Thyroid gland (tissue), 4 donors: ENCODE data around the gene AQP2. TPM values are rescaled to one million over a fixed set of nuclear protein-coding genes. Genes with fewer than 3 reads are reported as not detected.

Experiments used
- DNase-seq, 2 donors: peaks; one replicate each; pipeline ENCODE4 v3.0.0-alpha.2; 2019
- H3K27ac ChIP-seq, 3 donors: fragments of 200-600 bp; sonication (generic); 1 replicate in 2 of 3; 2 replicates in 1 of 3; pipeline ENCODE4 v1.5.1; 2016 to 2019; ENCODE audit warnings: mild to moderate bottlenecking in 1 of 3, moderate library complexity in 1 of 3
- H3K27me3 ChIP-seq: fragments of 200-600 bp; sonication (generic); one replicate; pipeline ENCODE4 v1.5.1; 2019
- H3K36me3 ChIP-seq, 2 donors: fragments of 200-600 bp; sonication (generic); one replicate each; pipeline ENCODE4 v1.5.1; 2016 to 2019
- H3K4me1 ChIP-seq, 2 donors: fragments of 200-600 bp; sonication (generic); one replicate each; pipeline ENCODE4 v1.5.1; 2017 to 2019
- H3K4me3 ChIP-seq, 3 donors: fragments of 200-600 bp; sonication (generic); replicated peaks in 1 of 3; 1 replicate in 2 of 3; 2 replicates in 1 of 3; pipeline ENCODE4 v1.5.1; 2016; ENCODE audit warnings: mild to moderate bottlenecking in 1 of 3
- H3K9me3 ChIP-seq: fragments of 200-600 bp; sonication (generic); one replicate; pipeline ENCODE4 v1.5.1; 2017
- POLR2A ChIP-seq, 2 donors: fragments of 450-650 bp; IDR thresholded peaks; one replicate each; pipeline ENCODE4 v1.6.1; 2017; ENCODE audit warnings: antibody characterized with exemption in 2 of 2, mild to moderate bottlenecking in 2 of 2, moderate library complexity in 1 of 2
- WGBS, 2 donors: methylation state at CpG; one replicate each; pipeline ENCODE4 v1.1.5; 2017; 5-methylcytosine and 5-hydroxymethylcytosine counted together
- intact Hi-C: fragments of 100-400 bp; cut with DNase I; formaldehyde crosslinking; loops from one replicate; pipeline ENCODE4 v1.15.1; 2023
- total RNA-seq, 4 donors: library from RNA; depleted of rRNA; stranded (reverse); fragments of >200 nt; gene quantifications; one replicate each; pipeline ENCODE4 v1.2.3, GENCODE V29; 2016
- TF ChIP-seq, protein P1 (sequence below), 6 experiments: fragments of 200-600 bp in 3 of 6; fragments of 450-650 bp in 3 of 6; sonication (generic) in 3 of 6; IDR thresholded peaks; one replicate each; pipeline ENCODE4 v1.5.1; 2016 to 2019; ENCODE audit warnings: antibody characterized with exemption in 6 of 6, mild to moderate bottlenecking in 2 of 6, inconsistent platforms in 1 of 6, moderate library complexity in 1 of 6

Gene AQP2
- total RNA-seq, 4 donors from 2014 or later: 0.67 TPM; not detected in 3

DNA sequence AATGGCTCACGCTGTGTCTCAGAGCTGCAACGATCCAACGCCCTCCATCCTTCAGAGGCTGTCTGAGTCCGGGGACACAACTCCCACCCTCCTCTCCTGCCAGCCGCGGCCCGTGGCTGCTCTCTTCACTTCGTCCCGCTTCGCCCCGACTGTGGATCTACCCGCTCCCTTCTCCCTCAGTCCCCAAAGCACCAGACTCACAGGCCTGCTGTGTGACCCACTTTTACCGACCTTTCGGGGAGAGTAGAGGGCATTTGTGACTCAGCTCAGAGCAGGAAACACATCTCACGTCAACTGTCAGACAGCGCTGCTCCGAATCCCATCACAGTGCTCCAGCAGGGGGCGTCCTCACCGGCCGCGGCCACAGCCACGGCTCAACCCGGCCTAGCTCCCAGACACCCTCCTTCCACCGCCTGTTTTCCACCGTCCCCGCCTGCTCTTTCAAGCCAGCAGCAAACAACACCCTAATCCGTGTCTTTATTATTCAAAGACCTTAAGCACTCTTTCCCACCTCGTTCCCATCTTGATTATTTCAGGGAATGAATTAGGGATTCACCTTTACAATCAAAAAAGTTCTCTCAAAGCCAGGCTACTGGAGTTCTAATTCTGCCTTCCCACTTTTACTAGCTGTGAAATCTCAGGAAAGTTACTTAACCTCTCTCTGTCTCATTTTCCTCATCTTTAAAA lies 5.0 kb upstream of the AQP2 start:
- no peak for TF ChIP-seq POLR2A (IDR thresholded peaks at IDR 0.05)
- TF ChIP-seq, protein P1, sequence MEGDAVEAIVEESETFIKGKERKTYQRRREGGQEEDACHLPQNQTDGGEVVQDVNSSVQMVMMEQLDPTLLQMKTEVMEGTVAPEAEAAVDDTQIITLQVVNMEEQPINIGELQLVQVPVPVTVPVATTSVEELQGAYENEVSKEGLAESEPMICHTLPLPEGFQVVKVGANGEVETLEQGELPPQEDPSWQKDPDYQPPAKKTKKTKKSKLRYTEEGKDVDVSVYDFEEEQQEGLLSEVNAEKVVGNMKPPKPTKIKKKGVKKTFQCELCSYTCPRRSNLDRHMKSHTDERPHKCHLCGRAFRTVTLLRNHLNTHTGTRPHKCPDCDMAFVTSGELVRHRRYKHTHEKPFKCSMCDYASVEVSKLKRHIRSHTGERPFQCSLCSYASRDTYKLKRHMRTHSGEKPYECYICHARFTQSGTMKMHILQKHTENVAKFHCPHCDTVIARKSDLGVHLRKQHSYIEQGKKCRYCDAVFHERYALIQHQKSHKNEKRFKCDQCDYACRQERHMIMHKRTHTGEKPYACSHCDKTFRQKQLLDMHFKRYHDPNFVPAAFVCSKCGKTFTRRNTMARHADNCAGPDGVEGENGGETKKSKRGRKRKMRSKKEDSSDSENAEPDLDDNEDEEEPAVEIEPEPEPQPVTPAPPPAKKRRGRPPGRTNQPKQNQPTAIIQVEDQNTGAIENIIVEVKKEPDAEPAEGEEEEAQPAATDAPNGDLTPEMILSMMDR (IDR thresholded peaks at IDR 0.05): peak; percentile 41 to 92 (median 65)
- intact Hi-C loops: no loop called here
- Histone ChIP-seq H3K9me3 (no peaks in the 10 kb centered on the region), H3K4me3 (no peak overlapping the region), H3K27me3 (no peaks in the 10 kb centered on the region), H3K27ac (peak overlapping the region in 1 of 3 donors; percentile 50), H3K36me3 (no peaks in the 10 kb centered on the region), H3K4me1 (peaks cover 8 to 25% of the 10 kb centered on the region in 2 donors)
- DNase-seq: peak; percentile 75 to 81
- 14% methylated on average over 28 of the region's 28 CpGs for WGBS, 2 donors

DNA sequence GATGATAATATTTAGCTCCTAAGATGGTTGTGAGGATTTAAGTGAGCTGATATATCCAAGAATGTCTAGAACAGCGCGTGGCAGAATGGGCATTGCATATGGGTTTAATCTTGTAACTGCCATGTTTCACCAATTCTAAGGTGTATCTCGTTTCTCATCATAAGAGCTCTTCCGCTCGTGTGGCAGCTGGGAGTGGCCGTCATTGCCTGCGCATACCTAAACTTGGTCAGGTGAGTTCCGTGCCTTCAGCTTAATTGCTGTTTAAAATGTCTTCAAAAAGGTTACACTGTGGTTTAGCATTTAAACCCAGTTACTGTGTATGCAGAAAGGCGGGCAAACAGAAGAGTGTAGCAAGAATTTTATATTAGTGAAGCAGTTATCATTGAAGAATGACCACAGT lies 4.5 kb upstream of the AQP2 start:
- no peak for DNase-seq
- WGBS, 2 donors: 88 to 89% methylated on average over 9 of the region's 9 CpGs
- intact Hi-C loops: no loop called here
- H3K4me1 ChIP-seq: peaks cover 8 to 25% of the 10 kb centered on the region in 2 donors
- TF ChIP-seq, protein P1 (IDR thresholded peaks at IDR 0.05): no peak
- no peak for TF ChIP-seq POLR2A (IDR thresholded peaks at IDR 0.05)
- H3K4me3 ChIP-seq: no peak overlapping the region
- H3K27me3 ChIP-seq: no peaks in the 10 kb centered on the region
- H3K27ac ChIP-seq: no peak overlapping the region
- H3K9me3 ChIP-seq: no peaks in the 10 kb centered on the region
- no peaks in the 10 kb centered on the region for H3K36me3 ChIP-seq

DNA sequence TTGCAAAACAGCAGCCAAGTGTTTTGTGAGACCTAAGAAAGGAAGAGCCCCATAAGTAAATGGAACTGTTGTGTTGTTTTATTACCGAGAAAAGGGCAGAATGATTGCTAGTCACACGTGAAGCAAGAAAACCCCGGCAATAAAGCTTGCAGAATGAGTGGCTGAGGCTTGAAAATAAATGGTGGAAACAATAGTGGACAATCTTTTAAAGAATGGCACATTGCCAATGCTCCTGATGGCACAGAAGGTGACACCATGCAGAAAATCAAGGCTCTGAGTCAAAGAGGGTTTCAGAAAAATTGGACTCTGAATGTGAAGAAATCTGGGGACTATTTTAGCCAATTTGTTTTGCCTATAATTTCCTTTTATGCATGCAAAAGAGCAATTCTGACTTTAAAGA lies 4.0 kb upstream of the AQP2 start:
- intact Hi-C loops: no loop called here
- Histone ChIP-seq H3K4me1 (peaks cover 8 to 25% of the 10 kb centered on the region in 2 donors), H3K27me3 (no peaks in the 10 kb centered on the region), H3K9me3 (no peaks in the 10 kb centered on the region), H3K36me3 (no peaks in the 10 kb centered on the region), H3K27ac (no peak overlapping the region), H3K4me3 (no peak overlapping the region)
- 67 to 71% methylated on average over 3 of the region's 3 CpGs for WGBS, 2 donors
- TF ChIP-seq, protein P1 (IDR thresholded peaks at IDR 0.05): no peak
- TF ChIP-seq POLR2A (IDR thresholded peaks at IDR 0.05): no peak
- no peak for DNase-seq

DNA sequence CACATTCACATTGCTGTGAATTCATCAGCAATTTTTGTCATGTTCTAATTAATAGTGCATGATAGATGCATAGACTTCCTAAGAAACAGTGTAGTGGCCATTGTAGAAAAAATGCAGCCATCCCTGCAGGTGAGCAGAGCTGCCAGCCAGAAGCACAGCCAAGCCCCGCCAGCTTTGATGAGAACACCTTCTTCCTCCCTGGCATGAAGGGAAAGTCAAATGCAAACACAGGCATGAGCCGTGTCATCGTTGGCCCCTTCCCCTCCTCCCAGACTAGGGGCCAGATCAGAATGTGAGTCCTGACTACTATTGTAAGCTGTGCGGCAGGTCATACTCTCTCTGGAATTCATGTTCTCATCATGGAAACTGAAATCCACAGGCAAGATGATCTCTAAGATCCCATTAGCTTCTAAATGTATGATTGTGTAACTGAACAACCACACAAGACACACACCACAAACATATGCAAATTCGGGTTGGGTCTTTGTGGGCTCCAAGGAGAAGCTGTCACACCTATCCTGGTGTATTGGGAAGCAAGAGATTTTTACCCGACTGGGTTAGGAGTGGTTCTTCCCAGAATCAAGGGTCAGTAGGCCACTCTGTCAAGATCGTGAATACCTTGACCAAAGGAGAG lies 2.8 kb upstream of the AQP2 start:
- WGBS, 2 donors: 71 to 75% methylated on average over 7 of the region's 7 CpGs
- no peak overlapping the region for H3K4me3 ChIP-seq
- H3K27me3 ChIP-seq: no peaks in the 10 kb centered on the region
- no peak overlapping the region for H3K27ac ChIP-seq
- DNase-seq: no peak
- no peaks in the 10 kb centered on the region for H3K9me3 ChIP-seq
- intact Hi-C loops: no loop called here
- H3K36me3 ChIP-seq: no peaks in the 10 kb centered on the region
- TF ChIP-seq POLR2A (IDR thresholded peaks at IDR 0.05): no peak
- TF ChIP-seq, protein P1 (IDR thresholded peaks at IDR 0.05): no peak
- H3K4me1 ChIP-seq: peaks cover 8 to 20% of the 10 kb centered on the region in 2 donors
